Activated CD4-positive, alpha-beta T cell treated with anti-CD3 and anti-CD28 coated beads, Interleukin-2, amount 50 U/mL, for 1 hour (primary cell): ENCODE data around the gene TCERG1L.

Experiments
- DNase-seq: peaks from one replicate; pipeline ENCODE4 v3.0.0-alpha.2; 2020

The TCERG1L gene

GRCh38 chr10:131221632-131222277 is 89.8 kb downstream of the TCERG1L start:
- DNase-seq: no peak

- no peak for DNase-seq
These were observed 90.8 kb downstream of the TCERG1L start for GRCh38 chr10:131220601-131221171.

GRCh38 chr10:131219955-131220489 is 91.5 kb downstream of the TCERG1L start:
- DNase-seq: no peak

- no peak for DNase-seq
These were observed 92.0 kb downstream of the TCERG1L start for GRCh38 chr10:131219584-131219886.

- DNase-seq: no peak
These were observed 92.5 kb downstream of the TCERG1L start for GRCh38 chr10:131218811-131219583.

- DNase-seq: no peak
These were observed 94.8 kb downstream of the TCERG1L start for GRCh38 chr10:131216681-131217230.

GRCh38 chr10:131215776-131216175 is 95.7 kb downstream of the TCERG1L start:
- no peak for DNase-seq

GRCh38 chr10:131214521-131215244 is 96.8 kb downstream of the TCERG1L start:
- no peak for DNase-seq

GRCh38 chr10:131213741-131214505 is 97.6 kb downstream of the TCERG1L start:
- DNase-seq: no peak

- no peak for DNase-seq
These were observed 98.7 kb downstream of the TCERG1L start for GRCh38 chr10:131212763-131213325.

- no peak for DNase-seq
These were observed 99.4 kb downstream of the TCERG1L start for GRCh38 chr10:131211965-131212619.

- no peak for DNase-seq
These were observed 100.0 kb downstream of the TCERG1L start for GRCh38 chr10:131211559-131211958.

GRCh38 chr10:131211146-131211545 is 100.4 kb downstream of the TCERG1L start:
- DNase-seq: no peak

GRCh38 chr10:131210181-131210580 is 101.3 kb downstream of the TCERG1L start:
- DNase-seq: no peak

GRCh38 chr10:131207584-131208532 is 103.7 kb downstream of the TCERG1L start:
- no peak for DNase-seq

GRCh38 chr10:131207176-131207575 is 104.3 kb downstream of the TCERG1L start:
- DNase-seq: no peak

GRCh38 chr10:131206111-131206995 is 105.2 kb downstream of the TCERG1L start:
- DNase-seq: no peak

- DNase-seq: no peak
These were observed 106.0 kb downstream of the TCERG1L start for GRCh38 chr10:131205556-131205955.
